Measurements from ENCODE around the gene HSD17B12. TPM values are rescaled to one million over a fixed set of nuclear protein-coding genes. Genes with fewer than 3 reads are reported as not detected.

HSD17B12 gene
- total RNA-seq, 1 experiment from 2014 or later: 307 TPM

DNA sequence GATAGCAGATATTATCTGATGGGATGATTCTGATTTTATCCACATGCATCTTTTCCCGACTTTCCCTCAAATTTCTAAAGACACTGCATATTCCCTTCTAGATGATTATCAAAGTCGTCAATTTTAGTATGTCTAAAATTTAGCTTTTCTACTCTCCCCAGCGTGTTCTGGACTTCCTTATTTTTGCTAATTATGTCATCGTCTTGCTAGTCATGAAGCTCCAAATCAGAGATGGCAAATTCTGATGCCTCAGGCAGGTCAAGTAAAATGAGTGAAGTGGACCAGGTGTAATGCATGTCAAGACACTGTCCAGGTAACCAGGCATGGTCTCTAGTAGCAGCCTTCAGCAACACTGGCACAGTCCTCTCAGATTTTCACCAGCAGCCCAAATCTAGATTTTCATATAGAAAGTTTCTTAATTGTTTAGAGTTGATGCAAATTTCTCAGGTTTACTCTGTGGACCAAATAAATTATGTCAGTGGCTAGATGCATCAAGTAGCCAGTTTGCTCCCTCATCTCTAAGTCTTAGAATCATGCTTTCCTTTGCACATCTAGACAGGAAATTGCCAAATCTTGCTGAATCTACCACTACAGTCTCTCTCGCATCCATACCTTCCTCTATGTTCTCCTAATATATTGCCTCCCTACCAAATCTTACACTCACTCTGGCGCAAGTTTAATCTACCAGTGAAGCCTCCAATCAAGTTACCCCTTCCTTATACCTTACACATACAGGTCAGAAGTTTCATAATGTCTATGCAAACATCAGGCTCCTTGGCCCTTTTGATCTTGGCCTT is 10.6 kb downstream of the HSD17B12 start:
- no peak overlapping the region for H3K27ac ChIP-seq (ENCODE audit: low read depth, low read length, poor library complexity, severe bottlenecking)
- no peak for DNase-seq (ENCODE audit: low spot score)
- no peaks in the 10 kb centered on the region for H3K9me3 ChIP-seq (ENCODE audit: low read depth, low read length, poor library complexity, severe bottlenecking)
- no peaks in the 10 kb centered on the region for H3K27me3 ChIP-seq (replicated peaks; ENCODE audit: insufficient read depth, low read depth, low read length, poor library complexity)
- H3K4me3 ChIP-seq (ENCODE audit: low read depth, low read length, poor library complexity, severe bottlenecking): no peak overlapping the region
- peaks cover 26% of the 10 kb centered on the region for H3K36me3 ChIP-seq (ENCODE audit: insufficient read depth, low read length, poor library complexity, severe bottlenecking)
- ChIA-PET CTCF (no interaction called here), POLR2A (ENCODE audit: low non-redundant PET) (no interaction called here)
- intact Hi-C loops (cut with micrococcal nuclease; ENCODE audit: unreplicated experiment): no loop called here
- TF ChIP-seq EZH2 (IDR thresholded peaks at IDR 0.05; ENCODE audit: borderline replicate concordance, low read depth, low read length, poor library complexity, severe bottlenecking): no peak
- TF ChIP-seq, protein P1, sequence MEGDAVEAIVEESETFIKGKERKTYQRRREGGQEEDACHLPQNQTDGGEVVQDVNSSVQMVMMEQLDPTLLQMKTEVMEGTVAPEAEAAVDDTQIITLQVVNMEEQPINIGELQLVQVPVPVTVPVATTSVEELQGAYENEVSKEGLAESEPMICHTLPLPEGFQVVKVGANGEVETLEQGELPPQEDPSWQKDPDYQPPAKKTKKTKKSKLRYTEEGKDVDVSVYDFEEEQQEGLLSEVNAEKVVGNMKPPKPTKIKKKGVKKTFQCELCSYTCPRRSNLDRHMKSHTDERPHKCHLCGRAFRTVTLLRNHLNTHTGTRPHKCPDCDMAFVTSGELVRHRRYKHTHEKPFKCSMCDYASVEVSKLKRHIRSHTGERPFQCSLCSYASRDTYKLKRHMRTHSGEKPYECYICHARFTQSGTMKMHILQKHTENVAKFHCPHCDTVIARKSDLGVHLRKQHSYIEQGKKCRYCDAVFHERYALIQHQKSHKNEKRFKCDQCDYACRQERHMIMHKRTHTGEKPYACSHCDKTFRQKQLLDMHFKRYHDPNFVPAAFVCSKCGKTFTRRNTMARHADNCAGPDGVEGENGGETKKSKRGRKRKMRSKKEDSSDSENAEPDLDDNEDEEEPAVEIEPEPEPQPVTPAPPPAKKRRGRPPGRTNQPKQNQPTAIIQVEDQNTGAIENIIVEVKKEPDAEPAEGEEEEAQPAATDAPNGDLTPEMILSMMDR (conservative IDR thresholded peaks at IDR 0.05; ENCODE audit: low read depth, low read length): no peak
- BruUV-seq (replicated peaks): no TSS peak
- H3K4me1 ChIP-seq (ENCODE audit: insufficient read depth, low read length, poor library complexity, severe bottlenecking): peaks cover 5% of the 10 kb centered on the region

DNA sequence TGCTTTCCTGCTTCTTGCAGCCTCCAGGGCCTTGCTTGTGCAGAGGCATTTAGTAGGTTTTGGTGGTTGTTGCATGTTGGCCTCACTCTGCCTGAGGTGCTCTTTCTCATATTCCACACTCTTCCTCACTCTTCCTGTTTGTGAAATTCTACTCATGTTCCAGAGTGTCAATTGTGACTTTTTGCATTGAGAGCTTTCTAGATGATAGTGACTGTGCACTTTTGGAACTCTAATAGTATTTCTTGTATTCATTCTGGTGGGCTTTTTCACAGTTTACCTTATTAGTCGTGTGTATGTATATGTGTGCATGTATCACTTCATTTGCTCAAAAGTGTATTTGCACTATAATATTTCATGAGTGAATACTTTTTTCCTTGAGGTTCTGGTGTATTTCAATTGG is 11.3 kb downstream of the HSD17B12 start:
- Histone ChIP-seq H3K27me3 (replicated peaks; ENCODE audit: insufficient read depth, low read depth, low read length, poor library complexity) (no peaks in the 10 kb centered on the region), H3K9me3 (ENCODE audit: low read depth, low read length, poor library complexity, severe bottlenecking) (no peaks in the 10 kb centered on the region), H3K27ac (ENCODE audit: low read depth, low read length, poor library complexity, severe bottlenecking) (no peak overlapping the region), H3K4me1 (ENCODE audit: insufficient read depth, low read length, poor library complexity, severe bottlenecking) (no peaks in the 10 kb centered on the region), H3K4me3 (ENCODE audit: low read depth, low read length, poor library complexity, severe bottlenecking) (no peak overlapping the region), H3K36me3 (ENCODE audit: insufficient read depth, low read length, poor library complexity, severe bottlenecking) (peaks cover 22% of the 10 kb centered on the region)
- intact Hi-C loops (cut with micrococcal nuclease; ENCODE audit: unreplicated experiment): no loop called here
- DNase-seq (ENCODE audit: low spot score): no peak
- POLR2A ChIA-PET (ENCODE audit: low non-redundant PET): no interaction called here
- CTCF ChIA-PET: no interaction called here
- no TSS peak for BruUV-seq (replicated peaks)
- TF ChIP-seq, protein P1 (conservative IDR thresholded peaks at IDR 0.05; ENCODE audit: low read depth, low read length): no peak
- TF ChIP-seq EZH2 (IDR thresholded peaks at IDR 0.05; ENCODE audit: borderline replicate concordance, low read depth, low read length, poor library complexity, severe bottlenecking): no peak

DNA sequence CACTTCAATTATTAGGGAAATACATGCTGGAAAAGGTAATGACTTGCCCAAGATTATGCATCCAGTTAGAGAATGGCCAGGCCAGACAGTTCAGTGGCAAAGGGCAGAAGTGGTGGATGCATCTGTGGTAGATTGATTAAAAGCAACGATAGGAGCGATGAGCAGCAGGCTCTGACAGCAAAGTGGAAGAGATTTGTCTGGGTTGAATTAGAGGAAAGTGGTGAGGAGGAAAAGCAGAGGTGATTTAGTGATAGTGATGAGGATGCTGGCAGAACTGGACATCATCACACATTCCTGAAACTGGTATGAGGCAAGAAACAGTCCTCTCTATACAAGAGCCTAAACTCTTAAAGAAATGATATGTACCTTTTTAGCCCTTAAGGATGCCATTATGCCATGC is 12.5 kb downstream of the HSD17B12 start:
- intact Hi-C loops (cut with micrococcal nuclease; ENCODE audit: unreplicated experiment): no loop called here
- BruUV-seq (replicated peaks): no TSS peak
- CTCF ChIA-PET: no interaction called here

More for the DNA sequence above, 12.5 kb downstream of the HSD17B12 start:
- no peaks in the 10 kb centered on the region for H3K27me3 ChIP-seq (replicated peaks; ENCODE audit: insufficient read depth, low read depth, low read length, poor library complexity)
- no peaks in the 10 kb centered on the region for H3K4me1 ChIP-seq (ENCODE audit: insufficient read depth, low read length, poor library complexity, severe bottlenecking)
- DNase-seq (ENCODE audit: low spot score): no peak
- H3K27ac ChIP-seq (ENCODE audit: low read depth, low read length, poor library complexity, severe bottlenecking): no peak overlapping the region
- TF ChIP-seq, protein P1 (conservative IDR thresholded peaks at IDR 0.05; ENCODE audit: low read depth, low read length): no peak
- TF ChIP-seq EZH2 (IDR thresholded peaks at IDR 0.05; ENCODE audit: borderline replicate concordance, low read depth, low read length, poor library complexity, severe bottlenecking): no peak
- POLR2A ChIA-PET (ENCODE audit: low non-redundant PET): no interaction called here
- peaks cover 22% of the 10 kb centered on the region for H3K36me3 ChIP-seq (ENCODE audit: insufficient read depth, low read length, poor library complexity, severe bottlenecking)
- H3K9me3 ChIP-seq (ENCODE audit: low read depth, low read length, poor library complexity, severe bottlenecking): no peaks in the 10 kb centered on the region
- H3K4me3 ChIP-seq (ENCODE audit: low read depth, low read length, poor library complexity, severe bottlenecking): no peak overlapping the region
